ENCODE data around the gene CDK5RAP3.

- no peak for TF ChIP-seq CBFB (CRISPR knock-in tag; IDR thresholded peaks at IDR 0.05; ENCODE audit: low read depth)
- TF ChIP-seq, protein P1, sequence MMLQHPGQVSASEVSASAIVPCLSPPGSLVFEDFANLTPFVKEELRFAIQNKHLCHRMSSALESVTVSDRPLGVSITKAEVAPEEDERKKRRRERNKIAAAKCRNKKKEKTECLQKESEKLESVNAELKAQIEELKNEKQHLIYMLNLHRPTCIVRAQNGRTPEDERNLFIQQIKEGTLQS (CRISPR knock-in tag; conservative IDR thresholded peaks at IDR 0.05): no peak
- TF ChIP-seq ZNF423 (CRISPR knock-in tag; IDR thresholded peaks at IDR 0.05): no peak
- TF ChIP-seq NFYB (CRISPR knock-in tag; conservative IDR thresholded peaks at IDR 0.05; ENCODE audit: low read depth): peak; percentile 47
- no peak for TF ChIP-seq ZNF317 (CRISPR knock-in tag; IDR thresholded peaks at IDR 0.05; ENCODE audit: borderline replicate concordance, low read depth)
- TF ChIP-seq ESRRA (CRISPR knock-in tag; IDR thresholded peaks at IDR 0.05; ENCODE audit: borderline replicate concordance): no peak
- TF ChIP-seq CTCF (IDR thresholded peaks at IDR 0.05): peak; percentile 80
Measured at GRCh38 chr17:47946929-47947397, 23.9 kb upstream of the CDK5RAP3 start.

All from WTC11 (cell line).